DMS153 treated with DMSO at 0.1 percent for 48 hours (cell line): ENCODE measurements around the gene ANTXRL.
"Not testable (repeated sequence)": the region's sequence is repeated elsewhere in the genome, so short reads cannot be mapped to it uniquely, and the experiment has no call there.

ENCODE experiments used
- DNase-seq: peaks from one replicate; lab custom pipeline; 2025; ENCODE audit not compliant: unreplicated experiment; lab: John Stamatoyannopoulos, UW

Gene ANTXRL

DNA sequence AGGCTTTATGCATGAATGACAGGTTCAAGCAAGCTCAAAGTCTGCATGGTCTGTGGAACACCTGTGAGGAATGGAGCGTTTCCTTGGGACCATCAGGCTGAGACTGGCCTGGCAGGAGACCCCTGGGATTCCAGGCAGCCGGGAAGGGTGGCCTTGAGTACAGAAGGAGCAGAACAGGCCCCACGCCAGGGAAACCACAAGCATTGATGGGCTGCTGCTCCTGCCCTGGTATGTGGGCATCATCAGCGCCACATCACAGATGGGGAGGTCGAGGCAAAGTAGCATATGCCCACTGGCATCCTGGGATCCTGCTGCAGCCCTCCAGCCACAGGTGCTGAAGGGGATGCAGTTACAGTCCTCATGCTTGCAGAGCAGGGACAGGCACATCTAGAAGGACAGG lies 40.9 kb downstream of the ANTXRL start:
- DNase-seq = no peak

GRCh38 chr10:46328853-46329689 lies 42.3 kb downstream of the ANTXRL start:
- DNase-seq = no peak

DNA sequence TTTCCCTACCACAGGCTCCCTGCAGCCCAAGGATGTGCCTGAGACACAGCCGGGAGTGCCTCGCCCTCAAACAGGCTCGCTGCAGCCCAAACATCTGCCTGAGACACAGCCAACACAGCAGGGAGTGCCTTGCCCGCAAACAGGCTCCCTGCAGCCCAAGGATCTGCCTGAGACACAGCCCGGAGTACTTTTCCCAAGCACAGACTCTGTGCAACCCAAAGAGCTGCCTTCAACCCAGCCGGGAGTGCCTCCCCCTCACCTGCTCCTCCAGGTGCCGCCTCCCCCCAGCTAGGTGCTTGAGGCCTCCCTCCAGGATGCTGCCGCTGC lies 42.9 kb downstream of the ANTXRL start:
- DNase-seq = no peak

DNA sequence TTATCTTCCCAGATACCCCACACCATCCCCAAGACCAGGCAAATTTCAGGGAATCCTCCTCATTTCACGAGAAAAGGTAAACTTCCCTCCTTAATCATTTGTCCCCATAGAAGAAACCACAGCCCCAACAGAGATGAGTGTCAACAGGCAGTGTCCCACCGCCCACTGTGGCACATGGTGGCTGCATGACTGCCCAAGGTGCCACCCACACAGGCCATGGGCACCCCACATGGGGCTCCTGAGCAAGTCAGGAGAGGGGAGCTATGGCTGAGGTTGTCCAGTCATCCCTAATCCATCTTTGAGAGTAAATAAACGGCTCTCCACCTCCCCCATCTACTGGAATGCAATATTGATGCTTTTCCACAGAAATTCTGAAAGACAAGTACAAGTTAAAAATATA lies 44.1 kb downstream of the ANTXRL start:
- DNase-seq = no peak

DNA sequence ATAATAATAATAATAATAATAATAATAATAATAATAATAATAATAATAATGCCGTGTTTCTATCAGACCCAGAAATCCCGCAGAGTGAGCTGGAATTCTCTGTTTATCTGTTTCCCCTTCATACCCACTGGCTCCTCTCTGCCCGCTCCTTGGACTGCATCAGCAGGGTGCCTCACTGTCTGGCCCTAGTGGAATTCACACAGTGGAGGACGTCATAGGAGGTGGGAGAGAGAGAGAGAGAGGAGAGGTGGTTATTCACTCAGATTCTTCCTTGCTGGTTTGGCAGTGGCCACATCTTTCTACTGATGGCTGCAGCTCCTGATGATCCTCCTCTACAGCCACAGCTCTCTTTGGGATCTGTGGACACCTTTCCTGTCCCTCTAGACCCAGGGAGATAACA lies 78.7 kb downstream of the ANTXRL start:
- DNase-seq = not testable (repeated sequence)

DNA sequence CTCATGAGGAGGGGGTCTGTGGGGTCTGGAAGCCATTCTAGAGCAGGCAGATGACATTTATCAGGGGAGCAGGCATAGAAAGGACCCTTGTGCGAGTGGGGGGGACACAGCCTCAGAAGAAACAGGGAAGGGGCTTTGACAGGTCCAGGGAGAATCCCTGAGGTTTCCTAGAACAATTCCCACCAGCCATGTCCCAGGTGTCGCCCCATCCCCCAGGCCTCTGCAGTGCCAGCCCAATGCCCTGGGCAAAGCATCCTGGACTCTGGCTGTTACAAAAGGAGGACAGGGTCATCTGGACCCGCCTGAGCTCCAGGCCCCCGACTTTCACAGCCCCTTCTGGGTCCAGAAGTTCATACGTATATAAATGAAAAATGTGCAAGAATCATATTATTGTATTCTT lies 80.4 kb downstream of the ANTXRL start:
- DNase-seq = not testable (repeated sequence)

DNA sequence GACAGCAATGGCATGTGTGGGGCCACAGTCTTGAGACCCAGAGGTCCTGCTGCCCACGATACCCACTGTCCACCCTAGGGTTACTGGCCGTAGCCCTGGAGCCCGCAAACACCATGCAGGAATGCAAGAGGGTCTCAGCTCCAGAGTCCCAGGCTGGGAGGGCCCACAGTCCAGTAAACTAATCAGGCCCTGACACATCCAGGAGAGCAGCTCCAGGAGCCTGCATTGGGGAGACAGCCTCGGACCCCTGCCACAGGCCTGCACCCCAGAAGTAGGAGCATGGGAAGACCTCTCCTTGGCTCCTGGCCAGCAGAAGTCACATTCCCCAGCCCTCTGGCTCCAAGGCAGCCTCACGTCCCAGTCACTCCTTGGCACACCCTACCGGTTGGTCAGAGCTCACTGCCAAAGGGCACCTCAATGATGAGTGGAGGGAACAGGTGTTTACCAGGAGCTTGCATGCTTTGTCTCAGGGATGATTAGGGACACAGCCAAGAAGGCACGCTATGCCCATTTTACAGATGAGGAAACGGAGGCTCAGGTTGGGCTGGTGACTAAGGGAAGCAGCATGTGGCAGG lies 81.0 kb downstream of the ANTXRL start:
- DNase-seq = not testable (repeated sequence)

GRCh38 chr10:46368956-46369355 lies 82.2 kb downstream of the ANTXRL start:
- not testable (repeated sequence) for DNase-seq

GRCh38 chr10:46374410-46374809 lies 87.6 kb downstream of the ANTXRL start:
- not testable (repeated sequence) for DNase-seq

DNA sequence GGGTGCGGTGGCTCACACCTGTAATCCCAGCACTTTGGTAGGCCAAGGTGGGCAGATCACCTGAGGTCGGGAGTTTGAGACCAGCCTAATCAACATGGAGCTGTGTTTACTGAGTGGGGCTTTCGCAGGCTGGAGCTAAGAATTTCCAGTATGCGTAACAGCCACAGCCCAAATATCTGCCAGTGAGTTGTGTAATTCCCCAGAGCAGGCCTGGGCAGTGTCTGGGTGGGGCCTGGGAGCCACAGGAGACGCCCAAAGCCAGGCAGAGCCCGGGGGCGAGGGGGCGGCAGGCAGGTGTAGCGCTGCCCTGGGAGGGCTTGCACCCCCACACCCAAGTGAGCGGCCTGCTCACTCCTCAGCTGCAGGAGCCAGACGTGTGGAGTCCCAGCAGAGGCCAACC lies 88.6 kb downstream of the ANTXRL start, which contains the start of gene ANXA8L1:
ANXA8L1 (plus strand) TSS at position 371 of the 400 bp plus-strand sequence. CDS start 76 bp downstream, outside the sequence.
- not testable (repeated sequence) for DNase-seq

GRCh38 chr10:46377022-46377421 lies 90.2 kb downstream of the ANTXRL start:
- not testable (repeated sequence) for DNase-seq

DNA sequence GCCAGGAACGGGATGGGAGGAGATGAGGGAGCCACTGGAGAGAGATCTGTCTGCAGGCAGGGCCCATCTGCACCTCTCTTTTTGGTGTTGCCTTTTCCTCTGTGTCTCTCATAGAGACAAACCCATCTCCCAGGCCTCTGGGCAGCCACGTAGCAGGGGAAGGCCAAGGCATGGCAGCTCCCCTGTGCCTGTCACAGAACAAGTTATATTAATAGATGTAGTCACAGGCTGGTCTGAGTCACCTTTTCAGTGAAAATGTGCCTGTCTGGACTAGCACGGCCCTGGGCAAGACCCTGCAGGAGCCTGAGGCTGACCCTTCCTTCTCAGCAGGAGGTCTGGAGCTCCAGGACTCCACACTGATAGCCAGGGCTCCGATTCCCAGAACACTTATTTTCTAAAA lies 90.9 kb downstream of the ANTXRL start:
- DNase-seq = not testable (repeated sequence)

GRCh38 chr10:46378108-46378507 lies 91.3 kb downstream of the ANTXRL start:
- not testable (repeated sequence) for DNase-seq

GRCh38 chr10:46379233-46379848 lies 92.5 kb downstream of the ANTXRL start:
- DNase-seq = not testable (repeated sequence)
